ENCODE measurements around the gene FHIT. TPM values are rescaled to one million over a fixed set of nuclear protein-coding genes. Genes with fewer than 3 reads are reported as not detected.

The FHIT gene
- total RNA-seq, 2 experiments from 2014 or later, result 86.0 to 90.6 TPM

DNA sequence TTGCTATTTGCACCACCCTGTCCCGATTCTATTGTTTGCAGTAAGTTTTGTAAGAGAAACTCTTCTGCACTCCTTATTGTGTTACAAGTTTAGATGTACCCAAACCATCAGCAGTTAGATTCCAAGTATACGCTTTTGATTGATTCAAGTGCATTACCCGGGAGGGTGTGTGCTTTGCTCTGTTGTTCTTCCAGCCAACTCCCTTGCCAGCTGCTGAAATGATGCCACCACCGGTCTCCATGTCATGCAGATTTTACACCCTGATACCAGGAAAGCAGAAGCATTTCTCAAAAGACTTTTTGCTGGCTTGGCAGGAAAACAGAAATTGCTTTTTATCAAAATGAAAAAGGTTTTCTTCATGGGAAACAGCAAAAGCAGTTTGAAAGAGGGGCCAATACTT is 1194.8 kb downstream of the FHIT start:
- peaks cover 94% of the 10 kb centered on the region for H3K4me1 Mint-ChIP-seq (ENCODE audit: low read depth)

DNA sequence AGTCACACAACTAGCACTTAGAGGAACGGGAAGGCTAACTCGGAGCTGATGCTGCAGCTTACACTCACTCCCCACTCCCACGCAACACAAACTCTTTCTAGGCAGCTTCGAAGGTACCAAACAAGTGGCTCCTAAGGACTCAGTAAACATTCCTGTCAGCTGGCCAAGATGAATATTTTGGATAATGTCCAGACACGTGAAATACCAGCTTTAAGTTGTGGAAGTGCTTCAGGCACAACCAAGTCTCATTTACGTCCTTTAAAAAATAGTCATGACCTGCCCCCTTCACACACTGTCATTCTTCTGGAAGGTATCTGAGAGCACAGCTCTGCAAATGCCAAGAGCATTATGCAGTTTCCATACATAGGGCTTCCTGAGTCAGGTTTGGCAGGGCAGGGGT is 1195.5 kb downstream of the FHIT start:
- Mint-ChIP-seq H3K36me3 (ENCODE audit: low read depth) (peaks cover 74% of the 10 kb centered on the region), H3K4me3 (peak overlapping the region; percentile 55), H3K27me3 (no peaks in the 10 kb centered on the region), H3K9me3 (peaks cover 3% of the 10 kb centered on the region), H3K4me1 (ENCODE audit: low read depth) (peaks cover 94% of the 10 kb centered on the region), H3K27ac (peak overlapping the region; percentile 91)
- intact Hi-C loops (cut with DNase I, micrococcal nuclease), result loop anchor here (1.0 to 5.0 kb wide), 2 partner anchors 10 to 38 kb away; no protein-coding TSS in a partner anchor
- ChIA-PET CTCF (interaction anchor here (0.7 to 2.2 kb wide), 4 partner anchors 18 to 161 kb away, joined by 3 to 12 read pairs (median 4); no protein-coding TSS in a partner anchor), POLR2A (interaction anchor here (0.6 to 3.5 kb wide), 9 partner anchors 9 to 777 kb away, joined by 3 to 21 read pairs (median 4); no protein-coding TSS in a partner anchor)
- ATAC-seq (ENCODE audit: poor library complexity) (no peak), DNase-seq (no peak)
- Histone ChIP-seq H3K4me1 (ENCODE audit: insufficient read depth, low read length) (peaks cover 11% of the 10 kb centered on the region), H3K36me3 (ENCODE audit: insufficient read depth, low read length) (peaks cover 5% of the 10 kb centered on the region), H3K27me3 (ENCODE audit: control insufficient read depth in 1 of 2, insufficient read depth in 2 of 2, low read length in 2 of 2) (no peaks in the 10 kb centered on the region), H3K9me3 (ENCODE audit: control insufficient read depth in 1 of 2, insufficient read depth in 1 of 2, low read length in 2 of 2) (no peaks in the 10 kb centered on the region), H3K27ac (ENCODE audit: low read depth in 1 of 2, low read length in 2 of 2) (no peak overlapping the region), H3K4me3 (ENCODE audit: low read length) (no peak overlapping the region)
- TF ChIP-seq, protein P1, sequence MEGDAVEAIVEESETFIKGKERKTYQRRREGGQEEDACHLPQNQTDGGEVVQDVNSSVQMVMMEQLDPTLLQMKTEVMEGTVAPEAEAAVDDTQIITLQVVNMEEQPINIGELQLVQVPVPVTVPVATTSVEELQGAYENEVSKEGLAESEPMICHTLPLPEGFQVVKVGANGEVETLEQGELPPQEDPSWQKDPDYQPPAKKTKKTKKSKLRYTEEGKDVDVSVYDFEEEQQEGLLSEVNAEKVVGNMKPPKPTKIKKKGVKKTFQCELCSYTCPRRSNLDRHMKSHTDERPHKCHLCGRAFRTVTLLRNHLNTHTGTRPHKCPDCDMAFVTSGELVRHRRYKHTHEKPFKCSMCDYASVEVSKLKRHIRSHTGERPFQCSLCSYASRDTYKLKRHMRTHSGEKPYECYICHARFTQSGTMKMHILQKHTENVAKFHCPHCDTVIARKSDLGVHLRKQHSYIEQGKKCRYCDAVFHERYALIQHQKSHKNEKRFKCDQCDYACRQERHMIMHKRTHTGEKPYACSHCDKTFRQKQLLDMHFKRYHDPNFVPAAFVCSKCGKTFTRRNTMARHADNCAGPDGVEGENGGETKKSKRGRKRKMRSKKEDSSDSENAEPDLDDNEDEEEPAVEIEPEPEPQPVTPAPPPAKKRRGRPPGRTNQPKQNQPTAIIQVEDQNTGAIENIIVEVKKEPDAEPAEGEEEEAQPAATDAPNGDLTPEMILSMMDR (IDR thresholded peaks at IDR 0.05), result no peak

More for the DNA sequence above, 1194.8 kb downstream of the FHIT start:
- peaks cover 69% of the 10 kb centered on the region for H3K36me3 Mint-ChIP-seq (ENCODE audit: low read depth)
- intact Hi-C loops (cut with DNase I, micrococcal nuclease), result loop anchor here (1.0 to 5.0 kb wide), 2 partner anchors 9 to 39 kb away; no protein-coding TSS in a partner anchor
- Histone ChIP-seq H3K4me3 (ENCODE audit: low read length) (no peak overlapping the region), H3K36me3 (ENCODE audit: insufficient read depth, low read length) (peaks cover 5% of the 10 kb centered on the region), H3K27me3 (ENCODE audit: control insufficient read depth in 1 of 2, insufficient read depth in 2 of 2, low read length in 2 of 2) (no peaks in the 10 kb centered on the region), H3K4me1 (ENCODE audit: insufficient read depth, low read length) (peaks cover 11% of the 10 kb centered on the region), H3K27ac (ENCODE audit: low read depth in 1 of 2, low read length in 2 of 2) (no peak overlapping the region), H3K9me3 (ENCODE audit: control insufficient read depth in 1 of 2, insufficient read depth in 1 of 2, low read length in 2 of 2) (no peaks in the 10 kb centered on the region)
- ATAC-seq (ENCODE audit: poor library complexity), result peak; percentile 75
- ChIA-PET POLR2A (interaction anchor here (1.1 to 3.5 kb wide), 8 partner anchors 8 to 46 kb away, joined by 3 to 21 read pairs (median 6); no protein-coding TSS in a partner anchor), CTCF (interaction anchor here (1.0 to 2.2 kb wide), 3 partner anchors 23 to 45 kb away, joined by 3 to 12 read pairs (median 5); no protein-coding TSS in a partner anchor)
- H3K9me3 Mint-ChIP-seq, result peaks cover 3% of the 10 kb centered on the region
- peak overlapping the region; percentile 91 for H3K27ac Mint-ChIP-seq
- peak in 6 of 14 experiments; percentile 12 to 49 (median 42) for DNase-seq
- no peaks in the 10 kb centered on the region for H3K27me3 Mint-ChIP-seq
- H3K4me3 Mint-ChIP-seq, result peak overlapping the region; percentile 55
- TF ChIP-seq, protein P1 (IDR thresholded peaks at IDR 0.05), result no peak

DNA sequence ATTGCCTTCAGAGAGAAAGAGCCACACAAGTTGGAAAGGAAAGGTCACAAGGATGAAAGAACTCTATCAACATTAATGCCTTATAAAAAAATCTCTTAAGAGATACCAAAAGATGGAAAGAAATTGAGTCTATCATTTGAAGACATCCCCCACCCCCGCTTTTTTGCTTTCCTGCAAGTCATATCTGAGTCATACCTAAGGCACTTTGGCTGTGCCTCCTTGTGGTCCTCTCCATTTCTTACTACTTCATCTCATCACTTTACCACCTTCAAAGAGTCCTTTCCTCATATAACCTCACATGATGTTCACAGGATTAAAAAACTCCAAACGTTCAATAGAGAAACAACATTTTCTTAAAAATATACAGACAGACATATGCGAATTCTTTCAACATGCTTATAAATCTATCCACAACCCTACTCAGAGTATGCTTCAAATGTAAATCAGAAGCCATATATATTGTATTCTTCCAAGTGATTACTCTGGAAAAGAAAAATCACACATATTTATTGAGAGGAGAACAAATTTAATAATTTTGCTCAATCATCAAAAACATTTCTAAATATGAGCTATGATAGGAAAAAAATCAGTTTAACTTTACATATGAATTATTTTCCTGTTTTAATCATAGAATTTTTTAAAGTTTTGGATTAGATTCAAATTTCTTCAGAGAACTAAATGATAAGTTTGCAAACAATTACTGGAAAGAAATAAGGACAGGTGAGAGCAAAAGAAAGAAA is 1197.6 kb downstream of the FHIT start:
- ATAC-seq (ENCODE audit: poor library complexity) (no peak), DNase-seq (peak in 6 of 14 experiments; percentile 20 to 70 (median 34))
- CTCF ChIA-PET, result interaction anchor here (0.7 kb wide), 1 partner anchor 26 kb away, joined by 3 read pairs; no protein-coding TSS in a partner anchor
- Histone ChIP-seq H3K36me3 (ENCODE audit: insufficient read depth, low read length) (peaks cover under 1% of the 10 kb centered on the region), H3K9me3 (ENCODE audit: control insufficient read depth in 1 of 2, insufficient read depth in 1 of 2, low read length in 2 of 2) (no peaks in the 10 kb centered on the region), H3K4me1 (ENCODE audit: insufficient read depth, low read length) (peaks cover 14% of the 10 kb centered on the region), H3K4me3 (ENCODE audit: low read length) (no peak overlapping the region), H3K27ac (ENCODE audit: low read depth in 1 of 2, low read length in 2 of 2) (no peak overlapping the region), H3K27me3 (ENCODE audit: control insufficient read depth in 1 of 2, insufficient read depth in 2 of 2, low read length in 2 of 2) (no peaks in the 10 kb centered on the region)
- H3K27me3 Mint-ChIP-seq, result no peaks in the 10 kb centered on the region
- intact Hi-C loops (cut with DNase I, micrococcal nuclease), result no loop called here
- TF ChIP-seq, protein P1 (IDR thresholded peaks at IDR 0.05), result no peak
- POLR2A ChIA-PET, result interaction anchor here (1.0 to 3.5 kb wide), 3 partner anchors 11 to 41 kb away, joined by 3 to 10 read pairs (median 5); no protein-coding TSS in a partner anchor
- H3K4me1 Mint-ChIP-seq (ENCODE audit: low read depth), result peaks cover 88% of the 10 kb centered on the region
- peak overlapping the region; percentile 50 for H3K4me3 Mint-ChIP-seq
- peak overlapping the region; percentile 91 for H3K27ac Mint-ChIP-seq
- H3K36me3 Mint-ChIP-seq (ENCODE audit: low read depth), result peaks cover 65% of the 10 kb centered on the region
- H3K9me3 Mint-ChIP-seq, result peaks cover 3% of the 10 kb centered on the region

Data from CD4-positive, alpha-beta T cell (primary cell).